LHCN-M2 (cell line): ENCODE data around the gene MAG. TPM values are rescaled to one million over a fixed set of nuclear protein-coding genes. Genes with fewer than 3 reads are reported as not detected.
A peak's percentile ranks its signal among the peaks of the same experiment; 100 is the strongest.

ENCODE experiments used
- DNase-seq: peaks from one replicate; pipeline ENCODE4 v3.0.0-alpha.2; 2012; ENCODE audit warnings: low read depth
- polyA plus RNA-seq: library from polyadenylated mRNA; unstranded; fragments of >200 nt; gene quantifications from one replicate; pipeline ENCODE4 v1.2.1, GENCODE V29; 2012; ENCODE audit warnings: missing spikeins
- total RNA-seq: library from RNA; depleted of rRNA; stranded (reverse); fragments of >200 nt; gene quantifications from 2 replicates; pipeline ENCODE4 v1.2.3, GENCODE V29; 2014; rRNA removed

MAG gene
- total RNA-seq: not detected in 2 replicates
- polyA plus RNA-seq: not detected

GRCh38 chr19:35291916-35292315 lies at the start of gene MAG:
Gene MAG, plus strand, starts transcription at chr19:35292161. Its CDS starts 3,248 bp downstream, at chr19:35295409.
- DNase-seq: no peak

DNA sequence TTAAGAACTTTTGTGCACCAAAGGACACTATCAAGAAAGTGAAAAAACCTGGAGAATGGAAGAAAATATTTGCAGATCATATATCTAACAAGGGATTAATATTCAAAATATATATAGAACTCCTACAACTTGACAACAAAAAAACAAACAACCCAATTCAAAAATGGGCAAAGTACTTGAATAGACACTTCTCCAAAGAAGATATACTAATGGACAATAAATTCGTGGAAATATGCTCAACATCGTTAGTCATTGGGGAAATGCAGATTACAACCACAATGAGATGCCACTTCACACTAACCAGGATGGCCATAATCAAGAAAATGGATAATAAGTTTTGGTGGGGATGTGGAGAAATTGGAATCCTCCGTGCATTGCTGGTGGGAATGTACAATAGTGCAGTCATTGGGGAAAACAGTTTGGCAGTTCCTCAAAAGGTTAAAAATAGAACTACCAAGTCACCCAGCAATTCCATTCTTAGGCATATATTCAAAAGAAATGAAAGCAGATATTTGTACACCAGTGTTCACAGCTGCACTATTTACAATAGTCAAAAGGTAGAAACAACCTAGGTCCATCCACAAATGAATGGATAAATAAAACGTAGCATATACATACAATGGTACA lies 45.4 kb upstream of the MAG start:
- no peak for DNase-seq

- DNase-seq: no peak
Measured at GRCh38 chr19:35247526-35248309, 44.2 kb upstream of the MAG start.

- no peak for DNase-seq
Measured at GRCh38 chr19:35248310-35249145, 43.4 kb upstream of the MAG start, which contains the start of gene LSR. Gene LSR, plus strand, starts transcription at chr19:35249002. Its CDS starts 21 bp downstream, at chr19:35249023.

GRCh38 chr19:35249146-35249847 lies 42.7 kb upstream of the MAG start:
- DNase-seq: no peak

DNA sequence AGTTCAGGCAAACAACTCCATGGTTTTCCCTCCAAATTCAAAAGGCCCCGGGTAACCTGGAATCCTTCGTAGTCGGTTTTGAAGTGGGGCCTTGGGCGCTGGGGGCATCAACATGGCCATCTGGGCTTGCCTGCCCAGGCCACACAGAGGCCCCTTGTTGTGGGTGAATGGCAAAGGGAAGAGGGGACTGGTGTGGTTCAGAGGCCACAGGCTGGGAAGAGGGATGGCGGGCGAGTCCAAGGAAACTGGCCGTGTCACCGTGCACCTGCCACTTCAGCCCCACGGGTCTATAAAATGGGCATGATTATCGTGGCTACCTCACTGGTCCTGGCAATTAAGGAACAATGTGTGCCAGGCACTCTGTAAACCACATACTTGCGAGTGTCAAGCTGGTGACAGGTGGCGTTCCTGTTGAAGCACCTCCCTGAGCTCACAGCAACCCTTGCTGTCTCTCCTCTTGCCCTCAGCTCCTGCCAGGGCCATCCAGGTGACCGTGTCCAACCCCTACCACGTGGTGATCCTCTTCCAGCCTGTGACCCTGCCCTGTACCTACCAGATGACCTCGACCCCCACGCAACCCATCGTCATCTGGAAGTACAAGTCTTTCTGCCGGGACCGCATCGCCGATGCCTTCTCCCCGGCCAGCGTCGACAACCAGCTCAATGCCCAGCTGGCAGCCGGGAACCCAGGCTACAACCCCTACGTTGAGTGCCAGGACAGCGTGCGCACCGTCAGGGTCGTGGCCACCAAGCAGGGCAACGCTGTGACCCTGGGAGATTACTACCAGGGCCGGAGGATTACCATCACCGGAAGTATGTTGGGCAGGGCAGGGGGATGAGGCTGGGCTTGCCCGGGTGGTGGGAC lies 41.9 kb upstream of the MAG start:
- no peak for DNase-seq

- DNase-seq: no peak
Measured at GRCh38 chr19:35251456-35251855, 40.5 kb upstream of the MAG start.

- DNase-seq: no peak
Measured at GRCh38 chr19:35253316-35254286, 38.4 kb upstream of the MAG start.

DNA sequence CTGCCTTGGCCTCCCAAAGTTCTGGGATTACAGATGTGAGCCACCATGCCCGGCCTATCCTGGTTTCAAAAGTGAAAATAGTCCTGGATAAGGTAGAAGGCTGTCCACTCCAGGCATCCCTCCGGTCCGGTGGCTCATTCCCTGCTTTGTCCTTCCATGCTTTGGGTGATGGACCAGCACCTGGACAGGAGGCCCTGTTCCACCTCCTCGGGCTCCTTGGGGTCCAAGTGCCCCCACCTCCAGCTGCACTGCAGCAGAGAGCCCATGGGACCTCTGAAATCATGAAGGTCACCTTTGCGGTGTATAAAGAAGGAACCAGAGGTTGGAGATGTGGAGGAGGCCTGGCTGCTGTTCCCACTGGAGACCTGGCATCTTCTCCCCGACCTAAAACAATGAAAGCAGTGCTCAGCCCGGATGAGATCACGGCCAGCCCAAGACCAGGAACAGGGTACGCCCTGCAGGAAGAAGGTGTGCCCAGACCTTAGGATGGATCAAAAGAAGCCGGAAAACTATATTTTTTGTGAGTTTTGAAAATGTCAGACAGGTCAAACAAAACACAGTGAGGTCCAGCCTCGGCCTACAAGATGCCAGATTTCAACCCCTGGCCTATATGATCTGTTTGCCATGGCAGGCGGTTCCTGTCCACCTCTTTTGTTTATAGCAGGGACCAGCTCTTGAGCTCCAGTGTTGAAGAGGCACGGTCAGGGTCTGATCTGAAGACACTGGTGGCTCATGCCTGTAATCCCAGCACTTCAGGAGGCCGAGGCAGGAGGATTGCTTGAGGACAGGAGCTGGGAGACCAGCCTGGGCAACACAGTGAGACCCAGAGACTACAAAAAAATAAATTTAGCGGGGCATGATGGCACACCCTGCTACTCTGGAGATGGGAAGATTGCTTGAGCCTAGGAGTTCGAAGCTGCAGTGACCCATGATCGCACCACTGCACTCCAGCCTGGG lies 37.3 kb upstream of the MAG start:
- DNase-seq: no peak

GRCh38 chr19:35256566-35256965 lies 35.4 kb upstream of the MAG start:
- no peak for DNase-seq

DNA sequence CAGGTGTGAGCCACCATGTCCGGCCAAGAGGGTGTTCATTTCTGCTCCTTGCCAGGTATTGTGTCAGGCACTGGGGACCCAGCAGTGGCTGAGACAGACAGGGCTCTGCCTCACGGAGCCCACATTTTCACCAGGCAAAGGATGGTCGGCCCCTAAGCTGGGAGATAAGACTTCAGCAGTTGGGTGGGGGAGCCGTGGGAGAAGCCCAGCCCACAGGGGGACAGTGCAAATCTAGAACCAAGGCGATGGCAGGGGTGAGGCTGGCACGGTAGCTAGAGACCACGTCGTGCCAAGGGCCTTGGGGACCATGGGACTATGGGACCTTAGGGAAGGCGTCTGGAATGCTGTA lies 34.9 kb upstream of the MAG start:
- no peak for DNase-seq

DNA sequence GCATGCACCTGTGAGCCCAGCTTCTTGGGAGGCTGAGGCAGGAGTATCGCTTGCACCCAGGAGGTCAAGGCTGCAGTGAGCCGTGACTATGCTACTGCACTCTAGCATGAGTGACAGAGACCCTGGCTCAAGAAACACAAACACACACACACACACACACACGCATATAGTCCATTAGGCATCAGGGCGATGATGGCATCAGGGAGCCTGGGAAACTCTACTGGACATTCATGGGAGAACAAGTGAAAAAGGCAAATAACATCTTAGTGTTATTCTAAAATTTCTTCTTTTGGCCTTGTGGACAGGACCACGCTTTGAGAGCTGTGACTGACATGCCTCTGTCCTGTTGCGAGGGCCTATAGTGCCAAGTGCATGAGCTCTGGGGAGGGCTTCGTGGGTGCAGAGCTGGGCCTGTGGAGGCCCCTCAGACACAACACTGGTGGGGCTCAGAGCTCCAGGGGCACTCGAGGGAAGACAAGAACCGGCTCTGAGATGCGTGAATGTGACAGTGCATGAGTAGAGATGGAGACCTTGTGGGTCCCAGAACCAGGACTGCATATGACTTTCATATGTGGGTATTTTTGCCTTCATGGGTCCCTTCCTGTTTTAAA lies 31.2 kb upstream of the MAG start:
- peak; percentile 15 for DNase-seq

GRCh38 chr19:35261356-35262100 lies 30.4 kb upstream of the MAG start:
- no peak for DNase-seq

DNA sequence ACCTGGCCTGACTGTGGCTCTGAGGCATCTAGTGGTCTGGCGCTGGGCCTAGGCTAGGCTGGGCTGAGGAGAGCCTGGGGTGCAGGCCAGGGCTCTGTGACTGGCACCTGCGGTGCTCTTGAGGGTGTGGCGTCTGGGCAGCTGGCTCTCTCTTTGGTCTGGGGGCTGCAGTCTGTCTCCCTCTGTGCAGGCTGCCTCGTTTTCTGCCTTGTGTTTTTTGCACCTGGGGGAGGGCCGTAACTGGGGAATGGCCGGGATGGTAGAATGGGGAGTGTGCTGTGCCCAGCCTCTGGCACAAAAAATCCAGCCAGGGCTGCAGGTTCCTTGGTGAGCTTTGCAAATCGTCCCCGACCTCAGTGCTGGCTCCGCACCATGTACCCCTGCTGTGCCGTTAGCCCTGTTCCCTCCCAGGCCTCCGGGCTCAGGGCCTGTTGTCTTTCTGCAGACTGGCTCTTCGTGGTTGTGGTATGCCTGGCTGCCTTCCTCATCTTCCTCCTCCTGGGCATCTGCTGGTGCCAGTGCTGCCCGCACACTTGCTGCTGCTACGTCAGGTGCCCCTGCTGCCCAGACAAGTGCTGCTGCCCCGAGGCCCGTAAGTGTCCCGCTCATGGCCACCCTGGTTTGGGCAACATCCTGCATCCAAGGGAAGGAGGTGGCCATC lies 29.7 kb upstream of the MAG start:
- DNase-seq: no peak

- no peak for DNase-seq
Measured at GRCh38 chr19:35264268-35265125, 27.5 kb upstream of the MAG start.
